ENCODE measurements around the gene CIP2A.

The CIP2A gene

GRCh38 chr3:108552267-108553159 is 36.7 kb downstream of the CIP2A start:
- peak; percentile 12 for DNase-seq (ENCODE audit: low read depth)
- H3K4me3 ChIP-seq (ENCODE audit: low read length), result no peak overlapping the region
- TF ChIP-seq CTCF (conservative IDR thresholded peaks at IDR 0.05; ENCODE audit: low read depth, low read length), result peak; percentile 41

GRCh38 chr3:108548886-108549285 is 40.4 kb downstream of the CIP2A start:
- no peak for TF ChIP-seq CTCF (conservative IDR thresholded peaks at IDR 0.05; ENCODE audit: low read depth, low read length)
- DNase-seq (ENCODE audit: low read depth), result no peak
- H3K4me3 ChIP-seq (ENCODE audit: low read length), result no peak overlapping the region

- H3K4me3 ChIP-seq (ENCODE audit: low read length), result no peak overlapping the region
- no peak for TF ChIP-seq CTCF (conservative IDR thresholded peaks at IDR 0.05; ENCODE audit: low read depth, low read length)
- DNase-seq (ENCODE audit: low read depth), result no peak
These were observed 40.9 kb downstream of the CIP2A start for GRCh38 chr3:108548304-108548703.

- no peak for TF ChIP-seq CTCF (conservative IDR thresholded peaks at IDR 0.05; ENCODE audit: low read depth, low read length)
- no peak for DNase-seq (ENCODE audit: low read depth)
- no peak overlapping the region for H3K4me3 ChIP-seq (ENCODE audit: low read length)
These were observed 42.5 kb downstream of the CIP2A start for GRCh38 chr3:108546692-108547091.

GRCh38 chr3:108546247-108546646 is 43.0 kb downstream of the CIP2A start:
- DNase-seq (ENCODE audit: low read depth), result no peak
- H3K4me3 ChIP-seq (ENCODE audit: low read length), result no peak overlapping the region
- TF ChIP-seq CTCF (conservative IDR thresholded peaks at IDR 0.05; ENCODE audit: low read depth, low read length), result no peak

GRCh38 chr3:108538083-108538482 is 51.2 kb downstream of the CIP2A start:
- H3K4me3 ChIP-seq (ENCODE audit: low read length), result no peak overlapping the region
- no peak for TF ChIP-seq CTCF (conservative IDR thresholded peaks at IDR 0.05; ENCODE audit: low read depth, low read length)
- DNase-seq (ENCODE audit: low read depth), result no peak

All from retinal pigment epithelial cell (primary cell).